A375 (cell line): ENCODE data around the gene IPO4. TPM values are rescaled to one million over a fixed set of nuclear protein-coding genes. Genes with fewer than 3 reads are reported as not detected.

Source experiments
- total RNA-seq: library from RNA; depleted of rRNA; stranded (reverse); fragments of >200 nt; shearing (Covaris generic); gene quantifications from 2 replicates; pipeline ENCODE4 v1.2.3, GENCODE V29; 2014; rRNA removed

IPO4 gene
- total RNA-seq, result 129 and 134 TPM in 2 replicates

GRCh38 chr14:24188251-24189058, at the start of gene IPO4:
Gene IPO4 (minus strand): TSS chr14:24188816. CDS start chr14:24188787, 29 bp downstream.

GRCh38 chr14:24232645-24233537, 44.3 kb upstream of the IPO4 start, which contains the start of gene GMPR2:
Gene GMPR2 (plus strand): TSS chr14:24232929. CDS start chr14:24233254, 325 bp downstream.

GRCh38 chr14:24232121-24232644, 43.6 kb upstream of the IPO4 start, which contains the start of gene NEDD8:
Gene NEDD8 (minus strand): TSS chr14:24232367. CDS start chr14:24232267, 100 bp downstream.

GRCh38 chr14:24215495-24216344, 27.1 kb upstream of the IPO4 start, which contains the start of gene MDP1:
Gene MDP1 (minus strand): TSS chr14:24216066. CDS start chr14:24215955, 111 bp downstream.

GRCh38 chr14:24212924-24213865, 24.6 kb upstream of the IPO4 start, which contains the start of gene CHMP4A:
Gene CHMP4A (minus strand): TSS chr14:24213488. CDS start chr14:24213439, 49 bp downstream.

GRCh38 chr14:24195186-24196070, 6.8 kb upstream of the IPO4 start, which contains the start of gene TM9SF1:
Gene TM9SF1 (minus strand): TSS chr14:24195441. CDS start chr14:24195019, 422 bp downstream.

GRCh38 chr14:24171422-24172260, 17.0 kb downstream of the IPO4 start, which contains the start of gene REC8:
Gene REC8 (plus strand): TSS chr14:24172080. CDS start chr14:24172553, 473 bp downstream.

GRCh38 chr14:24160850-24161804, 27.5 kb downstream of the IPO4 start, which contains the start of gene IRF9:
Gene IRF9 (plus strand): TSS chr14:24161265. CDS start chr14:24162145, 880 bp downstream.

GRCh38 chr14:24146978-24147760, 41.4 kb downstream of the IPO4 start, which contains the start of gene RNF31:
Gene RNF31 (plus strand): TSS chr14:24147498. CDS start chr14:24147699, 201 bp downstream.

GRCh38 chr14:24146453-24146977, 42.1 kb downstream of the IPO4 start, which contains the start of gene PSME2:
Gene PSME2 (minus strand): TSS chr14:24146610. CDS start chr14:24146581, 29 bp downstream.

GRCh38 chr14:24141097-24141880, 47.3 kb downstream of the IPO4 start, which contains the start of gene EMC9:
Gene EMC9 (minus strand): TSS chr14:24141591. CDS start chr14:24141304, 287 bp downstream.

GRCh38 chr14:24135834-24136683, 52.6 kb downstream of the IPO4 start, which contains the start of gene PSME1:
Gene PSME1 (plus strand): TSS chr14:24136194. CDS start chr14:24136263, 69 bp downstream.

GRCh38 chr14:24130380-24130716, 58.3 kb downstream of the IPO4 start, which contains the start of gene FITM1:
Gene FITM1 (plus strand): TSS chr14:24130659. CDS start chr14:24131564, 905 bp downstream.

